GM03348 (cell line): ENCODE measurements around the gene PPFIBP1.
"Not testable (repeated sequence)": the region's sequence is repeated elsewhere in the genome, so short reads cannot be mapped to it uniquely, and the experiment has no call there.

Experiments
- DNase-seq: peaks from one replicate; pipeline ENCODE4 v3.0.0; 2012; ENCODE audit warnings: low spot score

The PPFIBP1 gene

GRCh38 chr12:27542628-27543027 is 18.6 kb downstream of the PPFIBP1 start:
- DNase-seq: peak; percentile 72

GRCh38 chr12:27544858-27545257 is 20.9 kb downstream of the PPFIBP1 start:
- DNase-seq: not testable (repeated sequence)

GRCh38 chr12:27545665-27546064 is 21.7 kb downstream of the PPFIBP1 start:
- no peak for DNase-seq

GRCh38 chr12:27547592-27547991 is 23.6 kb downstream of the PPFIBP1 start:
- DNase-seq: no peak

- no peak for DNase-seq
Observed at GRCh38 chr12:27548301-27549199, 24.5 kb downstream of the PPFIBP1 start.

GRCh38 chr12:27549236-27549800 is 25.3 kb downstream of the PPFIBP1 start:
- DNase-seq: peak; percentile 62

GRCh38 chr12:27549801-27550652 is 26.0 kb downstream of the PPFIBP1 start:
- peak; percentile 81 for DNase-seq

- DNase-seq: no peak
Observed at GRCh38 chr12:27550653-27550975, 26.6 kb downstream of the PPFIBP1 start.

- DNase-seq: no peak
Observed at GRCh38 chr12:27551172-27551840, 27.3 kb downstream of the PPFIBP1 start.

- DNase-seq: no peak
Observed at GRCh38 chr12:27552235-27552634, 28.2 kb downstream of the PPFIBP1 start.

GRCh38 chr12:27552886-27553560 is 29.0 kb downstream of the PPFIBP1 start:
- no peak for DNase-seq

- no peak for DNase-seq
Observed at GRCh38 chr12:27553941-27554340, 29.9 kb downstream of the PPFIBP1 start.

GRCh38 chr12:27554421-27555186 is 30.6 kb downstream of the PPFIBP1 start:
- DNase-seq: peak; percentile 74

GRCh38 chr12:27555361-27555760 is 31.4 kb downstream of the PPFIBP1 start:
- DNase-seq: no peak

GRCh38 chr12:27555925-27556778 is 32.1 kb downstream of the PPFIBP1 start:
- DNase-seq: no peak

GRCh38 chr12:27560126-27560525 is 36.1 kb downstream of the PPFIBP1 start:
- DNase-seq: no peak

- no peak for DNase-seq
Observed at GRCh38 chr12:27561535-27562350, 37.7 kb downstream of the PPFIBP1 start.

- no peak for DNase-seq
Observed at GRCh38 chr12:27564612-27565213, 40.7 kb downstream of the PPFIBP1 start.

- no peak for DNase-seq
Observed at GRCh38 chr12:27566159-27566558, 42.2 kb downstream of the PPFIBP1 start.
